Measurements from ENCODE around the gene DET1.

DNA sequence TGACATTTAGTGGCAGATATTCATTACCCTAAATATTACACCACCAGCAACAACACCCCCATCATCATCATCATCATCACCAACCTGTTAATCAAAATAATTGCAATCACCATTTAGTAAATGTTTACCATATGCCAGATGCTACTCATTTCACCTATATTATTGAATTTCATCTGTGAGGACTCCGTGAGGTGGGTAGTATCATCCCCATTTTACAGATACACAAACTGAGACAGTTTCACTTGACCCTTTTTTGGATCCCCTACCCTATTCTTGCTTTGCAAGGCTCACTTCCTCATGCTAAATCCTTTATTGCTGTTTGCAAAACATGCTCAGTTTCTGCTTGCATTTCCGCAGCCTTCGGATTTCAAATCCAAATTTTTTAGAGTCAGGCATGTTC, 18.3 kb upstream of the DET1 start:
- TF ChIP-seq, protein P1, sequence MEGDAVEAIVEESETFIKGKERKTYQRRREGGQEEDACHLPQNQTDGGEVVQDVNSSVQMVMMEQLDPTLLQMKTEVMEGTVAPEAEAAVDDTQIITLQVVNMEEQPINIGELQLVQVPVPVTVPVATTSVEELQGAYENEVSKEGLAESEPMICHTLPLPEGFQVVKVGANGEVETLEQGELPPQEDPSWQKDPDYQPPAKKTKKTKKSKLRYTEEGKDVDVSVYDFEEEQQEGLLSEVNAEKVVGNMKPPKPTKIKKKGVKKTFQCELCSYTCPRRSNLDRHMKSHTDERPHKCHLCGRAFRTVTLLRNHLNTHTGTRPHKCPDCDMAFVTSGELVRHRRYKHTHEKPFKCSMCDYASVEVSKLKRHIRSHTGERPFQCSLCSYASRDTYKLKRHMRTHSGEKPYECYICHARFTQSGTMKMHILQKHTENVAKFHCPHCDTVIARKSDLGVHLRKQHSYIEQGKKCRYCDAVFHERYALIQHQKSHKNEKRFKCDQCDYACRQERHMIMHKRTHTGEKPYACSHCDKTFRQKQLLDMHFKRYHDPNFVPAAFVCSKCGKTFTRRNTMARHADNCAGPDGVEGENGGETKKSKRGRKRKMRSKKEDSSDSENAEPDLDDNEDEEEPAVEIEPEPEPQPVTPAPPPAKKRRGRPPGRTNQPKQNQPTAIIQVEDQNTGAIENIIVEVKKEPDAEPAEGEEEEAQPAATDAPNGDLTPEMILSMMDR (IDR thresholded peaks at IDR 0.05; ENCODE audit: low read depth, low read length, poor library complexity, severe bottlenecking): no peak
- no peak for TF ChIP-seq EZH2phosphoT487 (IDR thresholded peaks at IDR 0.05; ENCODE audit: borderline replicate concordance, low read length)
